Liver (tissue), 9 donors: ENCODE measurements around the gene MSH5. TPM values are rescaled to one million over a fixed set of nuclear protein-coding genes. Genes with fewer than 3 reads are reported as not detected.

ENCODE experiments used
- DNase-seq: peaks from one replicate; pipeline ENCODE4 v3.0.0-alpha.2; 2017; ENCODE audit warnings: low spot score
- H3K27ac ChIP-seq, 2 donors: one replicate each; pipeline ENCODE4 v1.7.0; 2013; ENCODE audit warnings: inconsistent platforms in 2 of 2, low read length in 2 of 2, control low read depth in 1 of 2, low read depth in 1 of 2, mild to moderate bottlenecking in 1 of 2
- H3K27me3 ChIP-seq, 4 donors: one replicate each; pipeline versions ENCODE4 v1.6.1 to v1.7.0; 2013; ENCODE audit warnings: low read length in 3 of 4, inconsistent platforms in 1 of 4, mild to moderate bottlenecking in 1 of 4, moderate library complexity in 1 of 4; ENCODE audit not compliant: control insufficient read depth in 4 of 4, insufficient read depth in 4 of 4
- H3K36me3 ChIP-seq, 4 donors: one replicate each; pipeline versions ENCODE4 v1.6.1 to v1.7.0; 2013; ENCODE audit warnings: low read length in 3 of 4, mild to moderate bottlenecking in 3 of 4, low read depth in 1 of 4, moderate library complexity in 1 of 4; ENCODE audit not compliant: control insufficient read depth in 4 of 4, insufficient read depth in 3 of 4
- H3K4me1 ChIP-seq, 4 donors: one replicate each; pipeline versions ENCODE4 v1.6.1 to v1.7.0; 2013; ENCODE audit warnings: low read length in 3 of 4, mild to moderate bottlenecking in 3 of 4, moderate library complexity in 1 of 4; ENCODE audit not compliant: control insufficient read depth in 4 of 4, insufficient read depth in 4 of 4
- H3K4me3 ChIP-seq, 3 donors: one replicate each; pipeline versions ENCODE4 v1.6.1 to v1.7.0; 2013; ENCODE audit warnings: low read length in 3 of 3, control low read depth in 1 of 3, low read depth in 1 of 3, mild to moderate bottlenecking in 1 of 3
- H3K9ac ChIP-seq, 2 donors: one replicate each; pipeline ENCODE4 v1.7.0; 2013; ENCODE audit warnings: low read length in 2 of 2, mild to moderate bottlenecking in 2 of 2, moderate library complexity in 2 of 2, control low read depth in 1 of 2, low read depth in 1 of 2
- H3K9me3 ChIP-seq, 4 donors: one replicate each; pipeline versions ENCODE4 v1.6.1 to v1.7.0; 2013; ENCODE audit warnings: low read length in 3 of 4; ENCODE audit not compliant: control insufficient read depth in 4 of 4
- EGR1 ChIP-seq, 2 donors: IDR thresholded peaks; 2 replicates each; pipeline ENCODE4 v1.6.1; 2016 to 2018; ENCODE audit warnings: antibody characterized with exemption in 2 of 2, low read depth in 2 of 2
- FOXA1 ChIP-seq: IDR thresholded peaks from 2 replicates; pipeline ENCODE4 v1.6.1; 2016; ENCODE audit warnings: antibody characterized with exemption
- FOXA2 ChIP-seq: IDR thresholded peaks from 2 replicates; pipeline ENCODE4 v1.6.1; 2016; ENCODE audit warnings: antibody characterized with exemption
- GABPA ChIP-seq, 2 donors: IDR thresholded peaks in 1 of 2; conservative IDR thresholded peaks in 1 of 2; 2 replicates each; pipeline ENCODE4 v1.6.1; 2016; ENCODE audit warnings: antibody characterized with exemption in 2 of 2, mild to moderate bottlenecking in 1 of 2, moderate library complexity in 1 of 2
- HNF4A ChIP-seq, 2 donors: conservative IDR thresholded peaks; 2 replicates each; pipeline ENCODE4 v1.6.1; 2016; ENCODE audit warnings: antibody characterized with exemption in 2 of 2, mild to moderate bottlenecking in 2 of 2
- HNF4G ChIP-seq: IDR thresholded peaks from 2 replicates; pipeline ENCODE4 v1.6.1; 2016; ENCODE audit warnings: antibody characterized with exemption
- JUND ChIP-seq, 2 donors: IDR thresholded peaks; 2 replicates each; pipeline ENCODE4 v1.6.1; 2016; ENCODE audit warnings: antibody characterized with exemption in 2 of 2
- MAX ChIP-seq: IDR thresholded peaks from 2 replicates; pipeline ENCODE4 v1.6.1; 2016; ENCODE audit warnings: antibody characterized with exemption
- NR2F2 ChIP-seq: IDR thresholded peaks from 2 replicates; pipeline ENCODE4 v1.6.1; 2016; ENCODE audit warnings: antibody characterized with exemption
- RAD21 ChIP-seq, 2 donors: IDR thresholded peaks; 2 replicates each; pipeline ENCODE4 v1.6.1; 2016; ENCODE audit warnings: antibody characterized with exemption in 2 of 2, mild to moderate bottlenecking in 2 of 2
- RXRA ChIP-seq, 2 donors: IDR thresholded peaks; 2 replicates each; pipeline ENCODE4 v1.6.1; 2017 to 2018; ENCODE audit warnings: antibody characterized with exemption in 2 of 2, mild to moderate bottlenecking in 1 of 2
- TAF1 ChIP-seq: conservative IDR thresholded peaks from 2 replicates; pipeline ENCODE4 v1.6.1; 2016; ENCODE audit warnings: antibody characterized with exemption, mild to moderate bottlenecking
- ZBTB33 ChIP-seq: IDR thresholded peaks from 2 replicates; pipeline ENCODE4 v1.6.1; 2016; ENCODE audit warnings: antibody characterized with exemption
- WGBS: extraction: QIAGEN DNeasy Blood & Tissue Kit; methylation state at CpG from one replicate; pipeline ENCODE4 v1.1.7; 2013; 5-methylcytosine and 5-hydroxymethylcytosine counted together
- polyA plus RNA-seq, 2 donors: library from polyadenylated mRNA; stranded (reverse) in 1 of 2; unstranded in 1 of 2; fragments of 200-250 nt in 1 of 2; fragments of >200 nt in 1 of 2; fragmentation: Nextera tagmentation in 1 of 2; extraction: Ambion mirVana in 1 of 2; gene quantifications; one replicate each; pipeline versions ENCODE4 v1.2.1 to v1.2.3, GENCODE V29; 2013 to 2015
- total RNA-seq, 2 donors: library from RNA; depleted of rRNA; stranded (reverse); fragments of >200 nt; gene quantifications; one replicate each; pipeline ENCODE4 v1.2.3, GENCODE V29; 2014
- TF ChIP-seq, protein P1 (sequence below): fragments of 150-350 bp; IDR thresholded peaks from 2 replicates; pipeline ENCODE4 v1.5.1; 2017; ENCODE audit warnings: improper control_type of control experiment, low read depth, low read length; ENCODE audit not compliant: missing input control
- TF ChIP-seq, protein P2 (sequence below): IDR thresholded peaks from 2 replicates; pipeline ENCODE4 v1.6.1; 2016; ENCODE audit warnings: antibody characterized with exemption, mild to moderate bottlenecking
- donor health status: healthy.
- donor health status: healthy.
- donor health status: healthy.
- donor health status: healthy.
- donor health status: healthy.

The MSH5 gene
- total and polyA plus RNA-seq, 4 donors: 1.2 to 6.4 (median 4.0) TPM

DNA sequence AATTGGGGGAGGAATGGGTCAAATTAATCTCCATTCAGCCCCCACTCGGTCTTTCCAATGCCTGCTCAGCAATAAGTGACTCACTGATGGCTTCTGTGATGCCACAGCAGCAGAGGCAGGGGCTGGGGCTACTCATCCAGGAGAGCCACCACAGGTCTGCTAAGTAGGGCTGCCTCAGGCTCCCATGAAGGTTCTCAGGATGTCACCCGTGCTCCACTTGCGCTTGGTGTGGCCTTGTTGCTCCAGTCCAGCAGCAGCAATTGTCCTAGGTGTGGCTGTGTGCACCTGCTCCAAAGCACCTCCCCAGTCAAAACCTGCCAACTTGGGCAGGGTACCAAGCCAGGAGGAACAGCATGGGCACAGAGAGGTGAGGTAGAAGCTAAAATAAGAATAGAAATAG, 17.6 kb upstream of the MSH5 start (continued):
- TF ChIP-seq ZBTB33 (no peak), MAX (no peak), NR2F2 (no peak), HNF4G (no peak), EGR1 (IDR thresholded peaks at IDR 0.05; ENCODE audit: low read depth in 2 of 2) (no peak), HNF4A (conservative IDR thresholded peaks at IDR 0.05) (no peak), FOXA2 (no peak)

GRCh38 chr6:31723245-31723979, 16.4 kb upstream of the MSH5 start, which contains the start of gene MPIG6B:
MPIG6B (plus strand) TSS chr6:31723373; CDS start chr6:31723384, 11 bp downstream.
- Histone ChIP-seq H3K27me3 (no peaks in the 10 kb centered on the region), H3K9me3 (no peaks in the 10 kb centered on the region), H3K36me3 (peaks cover 0 to 8% (median 2%) of the 10 kb centered on the region in 4 donors), H3K4me1 (peaks cover 0 to 6% (median 1%) of the 10 kb centered on the region in 4 donors), H3K9ac (no peak within 1 kb of the TSS), H3K4me3 (no peak within 1 kb of the TSS), H3K27ac (no peak within 1 kb of the TSS)
- no peak for DNase-seq
- TF ChIP-seq ZBTB33: no peak
- no peak for TF ChIP-seq NR2F2
- TF ChIP-seq, protein P1, sequence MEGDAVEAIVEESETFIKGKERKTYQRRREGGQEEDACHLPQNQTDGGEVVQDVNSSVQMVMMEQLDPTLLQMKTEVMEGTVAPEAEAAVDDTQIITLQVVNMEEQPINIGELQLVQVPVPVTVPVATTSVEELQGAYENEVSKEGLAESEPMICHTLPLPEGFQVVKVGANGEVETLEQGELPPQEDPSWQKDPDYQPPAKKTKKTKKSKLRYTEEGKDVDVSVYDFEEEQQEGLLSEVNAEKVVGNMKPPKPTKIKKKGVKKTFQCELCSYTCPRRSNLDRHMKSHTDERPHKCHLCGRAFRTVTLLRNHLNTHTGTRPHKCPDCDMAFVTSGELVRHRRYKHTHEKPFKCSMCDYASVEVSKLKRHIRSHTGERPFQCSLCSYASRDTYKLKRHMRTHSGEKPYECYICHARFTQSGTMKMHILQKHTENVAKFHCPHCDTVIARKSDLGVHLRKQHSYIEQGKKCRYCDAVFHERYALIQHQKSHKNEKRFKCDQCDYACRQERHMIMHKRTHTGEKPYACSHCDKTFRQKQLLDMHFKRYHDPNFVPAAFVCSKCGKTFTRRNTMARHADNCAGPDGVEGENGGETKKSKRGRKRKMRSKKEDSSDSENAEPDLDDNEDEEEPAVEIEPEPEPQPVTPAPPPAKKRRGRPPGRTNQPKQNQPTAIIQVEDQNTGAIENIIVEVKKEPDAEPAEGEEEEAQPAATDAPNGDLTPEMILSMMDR: no peak
- no peak for TF ChIP-seq HNF4G
- TF ChIP-seq FOXA1: no peak
- TF ChIP-seq GABPA (IDR thresholded peaks at IDR 0.05 in 1 of 2, conservative IDR thresholded peaks at IDR 0.05 in 1 of 2): no peak
- no peak for TF ChIP-seq HNF4A (conservative IDR thresholded peaks at IDR 0.05)
- no peak for TF ChIP-seq JUND (IDR thresholded peaks at IDR 0.05)
- TF ChIP-seq FOXA2: no peak
- TF ChIP-seq EGR1 (IDR thresholded peaks at IDR 0.05; ENCODE audit: low read depth in 2 of 2): no peak
- TF ChIP-seq, protein P2, sequence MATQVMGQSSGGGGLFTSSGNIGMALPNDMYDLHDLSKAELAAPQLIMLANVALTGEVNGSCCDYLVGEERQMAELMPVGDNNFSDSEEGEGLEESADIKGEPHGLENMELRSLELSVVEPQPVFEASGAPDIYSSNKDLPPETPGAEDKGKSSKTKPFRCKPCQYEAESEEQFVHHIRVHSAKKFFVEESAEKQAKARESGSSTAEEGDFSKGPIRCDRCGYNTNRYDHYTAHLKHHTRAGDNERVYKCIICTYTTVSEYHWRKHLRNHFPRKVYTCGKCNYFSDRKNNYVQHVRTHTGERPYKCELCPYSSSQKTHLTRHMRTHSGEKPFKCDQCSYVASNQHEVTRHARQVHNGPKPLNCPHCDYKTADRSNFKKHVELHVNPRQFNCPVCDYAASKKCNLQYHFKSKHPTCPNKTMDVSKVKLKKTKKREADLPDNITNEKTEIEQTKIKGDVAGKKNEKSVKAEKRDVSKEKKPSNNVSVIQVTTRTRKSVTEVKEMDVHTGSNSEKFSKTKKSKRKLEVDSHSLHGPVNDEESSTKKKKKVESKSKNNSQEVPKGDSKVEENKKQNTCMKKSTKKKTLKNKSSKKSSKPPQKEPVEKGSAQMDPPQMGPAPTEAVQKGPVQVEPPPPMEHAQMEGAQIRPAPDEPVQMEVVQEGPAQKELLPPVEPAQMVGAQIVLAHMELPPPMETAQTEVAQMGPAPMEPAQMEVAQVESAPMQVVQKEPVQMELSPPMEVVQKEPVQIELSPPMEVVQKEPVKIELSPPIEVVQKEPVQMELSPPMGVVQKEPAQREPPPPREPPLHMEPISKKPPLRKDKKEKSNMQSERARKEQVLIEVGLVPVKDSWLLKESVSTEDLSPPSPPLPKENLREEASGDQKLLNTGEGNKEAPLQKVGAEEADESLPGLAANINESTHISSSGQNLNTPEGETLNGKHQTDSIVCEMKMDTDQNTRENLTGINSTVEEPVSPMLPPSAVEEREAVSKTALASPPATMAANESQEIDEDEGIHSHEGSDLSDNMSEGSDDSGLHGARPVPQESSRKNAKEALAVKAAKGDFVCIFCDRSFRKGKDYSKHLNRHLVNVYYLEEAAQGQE: no peak
- TF ChIP-seq RAD21 (IDR thresholded peaks at IDR 0.05): no peak
- no peak for TF ChIP-seq MAX
- TF ChIP-seq TAF1: no peak
- no peak for TF ChIP-seq RXRA (IDR thresholded peaks at IDR 0.05)
- WGBS: 85% methylated on average over 46 of the region's 46 CpGs
